Activated CD8-positive, alpha-beta T cell treated with anti-CD3 and anti-CD28 coated beads, Interleukin-2, amount 10 ng/mL, durations not matched to agents 7 days and 5 days (primary cell): ENCODE results near the gene KCTD17. TPM values are rescaled to one million over a fixed set of nuclear protein-coding genes. Genes with fewer than 3 reads are reported as not detected.

Experiments used
- total RNA-seq, 2 experiments: library from RNA; stranded (reverse); gene quantifications; one replicate each; pipeline ENCODE4 v1.2.3, GENCODE V29; 2021

The KCTD17 gene
- total RNA-seq, 2 experiments from 2014 or later = 34.3 to 35.9 TPM

Other genes starting within 250 kb of the KCTD17 start
- gene PVALB, start 234.7 kb upstream of the KCTD17 start, total RNA-seq = not detected
- 10 to 100 TPM; 44.1 to 48.2 TPM for gene NCF4, start 190.7 kb upstream of the KCTD17 start, total RNA-seq
- 1 to 10 TPM; 1.4 TPM for gene CSF2RB, start 138.1 kb upstream of the KCTD17 start, total RNA-seq
- 1 to 10 TPM; 8.3 to 9.4 TPM for gene TST, start 32.3 kb upstream of the KCTD17 start, total RNA-seq
- gene MPST, start 32.0 kb upstream of the KCTD17 start, total RNA-seq = 10 to 100 TPM; 28.5 to 33.6 TPM
- 1 to 10 TPM; 1.1 TPM for gene TMPRSS6, start 58.0 kb downstream of the KCTD17 start, total RNA-seq
- 100 to 1,000 TPM; 202 to 213 TPM for gene IL2RB, start 98.2 kb downstream of the KCTD17 start, total RNA-seq
- 1 to 10 TPM; 6.1 to 6.2 TPM for gene C1QTNF6, start 136.5 kb downstream of the KCTD17 start, total RNA-seq
- gene SSTR3, start 160.7 kb downstream of the KCTD17 start, total RNA-seq = 1 to 10 TPM; 3.5 to 3.6 TPM
- 1,000 to 10,000 TPM; 1,167 to 1,252 TPM for gene RAC2, start 192.5 kb downstream of the KCTD17 start, total RNA-seq
- gene CYTH4, start 230.8 kb downstream of the KCTD17 start, total RNA-seq = 100 to 1,000 TPM; 107 to 114 TPM